SJSA1 (cell line): Measurements from ENCODE around the gene BTBD16. TPM values are rescaled to one million over a fixed set of nuclear protein-coding genes. Genes with fewer than 3 reads are reported as not detected.

Experiments
- DNase-seq, 2 experiments: peaks; one replicate each; pipeline ENCODE4 v3.0.0-alpha.2; 2015 to 2020; ENCODE audit warnings: low spot score in 2 of 2, low read depth in 1 of 2
- H3K27ac ChIP-seq: fragments of 250-450 bp; sonication (Bioruptor Pico); 2 replicates; pipeline ENCODE4 v1.5.1; 2020; ENCODE audit warnings: mild to moderate bottlenecking, moderate library complexity
- H3K27me3 ChIP-seq: fragments of 250-450 bp; sonication (Bioruptor Pico); replicated peaks from 2 replicates; pipeline ENCODE4 v1.5.1; 2020; ENCODE audit warnings: mild to moderate bottlenecking, moderate library complexity
- H3K36me3 ChIP-seq: fragments of 250-450 bp; sonication (Bioruptor Pico); 2 replicates; pipeline ENCODE4 v1.5.1; 2020; ENCODE audit warnings: mild to moderate bottlenecking
- H3K4me1 ChIP-seq: fragments of 250-450 bp; sonication (Bioruptor Pico); replicated peaks from 2 replicates; pipeline ENCODE4 v1.6.1; 2021; ENCODE audit warnings: mild to moderate bottlenecking
- H3K4me3 ChIP-seq: fragments of 250-450 bp; sonication (Bioruptor Pico); 2 replicates; pipeline ENCODE4 v1.5.1; 2020; ENCODE audit warnings: mild to moderate bottlenecking
- H3K9me3 ChIP-seq: fragments of 250-450 bp; sonication (Bioruptor Pico); replicated peaks from 2 replicates; pipeline ENCODE4 v1.5.1; 2020; ENCODE audit warnings: mild to moderate bottlenecking
- total RNA-seq: library from RNA; depleted of rRNA; stranded (reverse); fragments of >200 nt; shearing (Covaris generic); gene quantifications from 2 replicates; pipeline ENCODE4 v1.2.3, GENCODE V29; 2014

The BTBD16 gene
- total RNA-seq, 1 experiment from 2014 or later, result not detected

DNA sequence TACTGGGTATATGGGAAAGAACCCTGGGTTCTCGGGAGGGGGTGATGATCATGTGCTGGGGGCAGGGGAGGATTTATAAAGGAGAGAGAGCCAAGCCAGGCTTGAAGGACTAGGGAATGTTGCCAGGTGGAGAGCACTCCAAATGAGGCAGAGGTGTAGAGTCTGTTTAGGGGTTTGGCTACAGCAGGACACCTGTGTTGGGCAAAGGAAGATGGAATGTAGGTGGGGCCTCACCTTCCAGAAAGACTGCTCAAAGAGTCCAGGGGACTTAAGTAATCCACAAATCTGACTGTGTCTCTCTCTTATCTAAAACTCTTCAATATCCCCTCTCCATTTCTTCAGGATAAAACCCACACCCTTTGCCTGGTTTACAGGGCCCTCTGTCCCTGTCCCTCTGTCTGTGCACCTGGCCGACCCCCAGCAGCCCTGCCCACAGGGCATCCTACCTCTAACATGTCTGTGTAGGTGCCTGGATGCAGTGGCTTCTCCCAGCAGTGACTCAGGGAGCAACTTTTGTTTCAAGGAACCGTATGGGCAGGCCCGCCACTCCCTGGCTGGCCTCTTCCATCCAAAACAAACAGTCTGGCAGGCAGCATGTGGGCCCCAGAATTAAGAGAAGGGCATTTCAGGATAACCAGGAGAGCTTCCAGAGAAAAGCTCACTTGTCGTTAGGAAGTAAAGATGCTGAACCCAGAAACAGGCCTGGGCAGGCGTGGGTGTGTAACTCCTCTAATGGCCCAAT, 92.8 kb downstream of the BTBD16 start:
- Histone ChIP-seq H3K36me3 (no peaks in the 10 kb centered on the region), H3K4me3 (no peak overlapping the region), H3K27me3 (no peaks in the 10 kb centered on the region), H3K4me1 (no peaks in the 10 kb centered on the region), H3K9me3 (no peaks in the 10 kb centered on the region), H3K27ac (no peak overlapping the region)
- peak in 1 of 2 experiments; percentile 10 for DNase-seq

GRCh38 chr10:122368502-122369254, 97.6 kb downstream of the BTBD16 start:
- peaks cover 4% of the 10 kb centered on the region; the same call in 1 of the 2 replicates for H3K4me1 ChIP-seq
- H3K4me3 ChIP-seq, result no peak overlapping the region
- H3K36me3 ChIP-seq, result no peaks in the 10 kb centered on the region
- no peaks in the 10 kb centered on the region for H3K27me3 ChIP-seq
- no peak overlapping the region for H3K27ac ChIP-seq
- no peaks in the 10 kb centered on the region for H3K9me3 ChIP-seq
- no peak for DNase-seq

DNA sequence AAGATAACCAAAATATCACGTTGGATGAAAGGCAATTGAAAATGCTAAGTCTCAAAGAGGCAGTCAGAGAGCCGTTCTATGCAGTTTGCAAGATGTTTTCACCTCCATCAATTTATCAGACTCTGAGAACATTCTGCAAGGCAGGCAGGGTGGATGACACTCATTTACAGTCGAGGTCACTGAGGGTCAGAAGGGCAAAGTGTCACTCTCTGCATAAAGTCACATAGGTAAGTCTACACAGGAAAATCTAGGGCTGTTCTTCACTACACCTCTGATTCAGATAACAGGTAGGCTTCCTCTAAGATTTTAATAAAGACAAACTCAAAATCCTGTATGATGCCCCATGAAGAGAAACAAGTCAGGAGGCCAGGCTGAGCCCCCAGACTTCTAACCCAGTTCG, 102.0 kb downstream of the BTBD16 start:
- H3K9me3 ChIP-seq, result no peaks in the 10 kb centered on the region
- peaks cover 5% of the 10 kb centered on the region for H3K36me3 ChIP-seq
- H3K4me3 ChIP-seq, result no peak overlapping the region
- peaks cover 9% of the 10 kb centered on the region for H3K4me1 ChIP-seq
- no peak for DNase-seq
- no peak overlapping the region for H3K27ac ChIP-seq
- H3K27me3 ChIP-seq, result no peaks in the 10 kb centered on the region

DNA sequence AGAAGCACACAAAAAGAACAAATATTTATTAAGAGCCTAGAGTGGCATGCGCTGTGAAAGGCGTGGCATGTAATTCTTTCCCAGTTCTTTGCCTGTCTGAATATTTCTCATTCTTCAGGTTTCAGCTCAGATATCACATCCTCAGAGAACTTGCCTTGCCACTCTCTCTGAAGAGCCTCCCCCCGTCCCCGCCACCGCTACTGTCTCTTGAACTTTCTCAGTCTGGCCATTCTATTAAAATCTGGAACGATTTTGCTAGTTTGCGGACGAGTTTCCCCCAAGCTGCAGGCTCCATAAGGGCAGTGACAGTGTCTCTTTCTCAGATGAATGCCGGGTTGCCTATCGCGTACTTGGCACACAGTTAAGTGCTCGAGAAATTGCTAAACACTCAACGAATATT, 102.6 kb downstream of the BTBD16 start:
- Histone ChIP-seq H3K27me3 (no peaks in the 10 kb centered on the region), H3K4me1 (peaks cover 9% of the 10 kb centered on the region), H3K27ac (no peak overlapping the region), H3K4me3 (peak overlapping the region; percentile 91), H3K9me3 (no peaks in the 10 kb centered on the region), H3K36me3 (peaks cover 5% of the 10 kb centered on the region)
- peak in 1 of 2 experiments; percentile 33 for DNase-seq

DNA sequence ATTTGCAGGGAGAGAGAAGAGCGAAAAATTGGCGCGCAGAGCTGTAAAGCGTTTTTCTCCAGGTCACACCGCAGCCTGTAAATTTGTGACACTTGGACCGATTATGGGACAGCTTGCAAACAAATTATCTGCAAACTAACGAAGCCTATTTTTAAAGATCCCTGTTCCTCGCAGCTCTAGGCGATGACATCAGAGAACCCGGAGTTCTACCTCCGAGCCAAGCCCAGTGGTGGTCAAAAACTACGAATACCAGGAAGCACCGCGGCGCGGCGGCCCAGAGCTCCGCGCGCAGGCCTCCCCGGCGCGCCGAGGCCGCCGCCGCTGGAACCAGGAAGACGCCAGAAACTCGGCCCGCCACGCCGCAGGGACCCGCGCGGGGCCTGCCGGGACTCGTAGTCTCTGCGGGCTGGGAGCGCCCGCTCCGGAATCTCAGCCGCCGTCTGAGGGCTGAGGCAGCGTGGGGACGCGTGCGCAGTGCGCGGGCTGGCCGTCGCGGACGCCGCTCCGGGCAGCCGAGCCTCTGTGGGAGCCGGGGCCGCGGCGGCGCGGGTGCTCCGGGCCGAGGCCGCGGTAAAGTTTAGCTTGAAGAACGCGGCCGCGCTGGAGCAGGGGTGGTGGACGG, 103.3 kb downstream of the BTBD16 start, which contains the start of gene PLEKHA1:
Gene PLEKHA1 (plus strand): TSS at position 472 of the 622 bp plus-strand sequence. CDS start 18,493 bp downstream, outside the sequence.
- H3K27me3 ChIP-seq, result no peaks in the 10 kb centered on the region
- peak; percentile 88 to 95 for DNase-seq
- peak within 1 kb of the TSS; percentile 43 for H3K27ac ChIP-seq

GRCh38 chr10:122374859-122375678, 104.0 kb downstream of the BTBD16 start:
- H3K27ac ChIP-seq, result peak overlapping the region; percentile 43
- H3K9me3 ChIP-seq, result no peaks in the 10 kb centered on the region
- no peaks in the 10 kb centered on the region for H3K27me3 ChIP-seq
- DNase-seq, result peak; percentile 59 to 74
- H3K4me3 ChIP-seq, result peak overlapping the region; percentile 91
- peaks cover 9% of the 10 kb centered on the region for H3K4me1 ChIP-seq
- H3K36me3 ChIP-seq, result peaks cover 5% of the 10 kb centered on the region

More for the DNA sequence above, 103.3 kb downstream of the BTBD16 start, which contains the start of gene PLEKHA1:
- Histone ChIP-seq H3K4me3 (peak within 1 kb of the TSS; percentile 91), H3K36me3 (peaks cover 5% of the 10 kb centered on the region), H3K4me1 (peaks cover 9% of the 10 kb centered on the region), H3K9me3 (no peaks in the 10 kb centered on the region)

DNA sequence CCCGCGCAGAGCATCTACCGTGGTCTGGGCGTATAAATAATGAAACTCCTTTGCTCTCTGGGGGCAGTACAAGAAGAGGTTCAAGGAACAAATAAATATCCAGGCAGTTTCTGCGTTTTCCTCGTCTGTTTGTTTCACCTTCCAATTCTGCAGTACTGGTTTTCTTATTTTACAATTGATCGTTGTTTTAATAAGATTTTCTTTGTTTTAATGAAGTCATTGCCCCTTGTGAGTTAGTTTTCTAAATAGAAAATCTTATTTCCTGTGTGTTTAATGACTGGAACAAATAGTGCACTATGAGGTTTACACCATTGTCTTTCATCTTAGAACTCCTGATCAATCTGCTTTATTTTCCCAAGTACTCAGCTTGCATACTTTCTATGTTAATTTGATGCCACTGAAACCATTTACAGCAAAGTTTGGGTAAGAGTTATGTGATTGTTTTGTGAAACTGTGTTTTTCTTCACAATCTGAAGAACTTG, 104.6 kb downstream of the BTBD16 start:
- Histone ChIP-seq H3K4me3 (peak overlapping the region; percentile 91), H3K27me3 (no peaks in the 10 kb centered on the region), H3K27ac (no peak overlapping the region), H3K36me3 (peaks cover 5% of the 10 kb centered on the region), H3K4me1 (peaks cover 9% of the 10 kb centered on the region), H3K9me3 (no peaks in the 10 kb centered on the region)
- DNase-seq, result no peak

DNA sequence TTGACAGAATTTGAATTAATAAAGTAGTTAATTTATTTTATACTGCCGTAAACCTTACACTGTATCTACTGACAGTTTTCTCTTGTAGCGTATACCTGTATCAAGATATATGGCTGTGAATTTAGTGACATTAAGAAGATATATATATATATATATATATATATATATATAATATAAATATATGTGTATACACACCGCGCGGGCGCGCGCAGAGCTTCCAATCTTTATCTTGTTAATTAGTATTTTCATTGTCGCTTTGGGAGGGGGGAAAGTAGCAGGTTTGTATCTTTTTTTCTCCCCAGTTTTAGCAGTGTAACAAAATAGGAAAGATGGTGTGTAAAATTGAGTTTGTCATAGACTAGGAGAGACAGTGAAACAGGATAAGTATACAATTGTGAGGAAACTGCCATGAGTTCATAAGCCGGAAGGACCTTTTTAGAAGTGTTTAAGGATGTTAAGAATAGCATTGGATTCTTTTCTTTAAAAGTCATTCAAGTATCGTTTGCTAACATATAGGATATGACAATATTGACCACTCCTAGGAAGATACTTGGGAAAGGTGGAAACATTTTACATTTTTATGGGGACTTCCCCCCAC, 105.4 kb downstream of the BTBD16 start:
- H3K27me3 ChIP-seq, result no peaks in the 10 kb centered on the region
- DNase-seq, result no peak

DNA sequence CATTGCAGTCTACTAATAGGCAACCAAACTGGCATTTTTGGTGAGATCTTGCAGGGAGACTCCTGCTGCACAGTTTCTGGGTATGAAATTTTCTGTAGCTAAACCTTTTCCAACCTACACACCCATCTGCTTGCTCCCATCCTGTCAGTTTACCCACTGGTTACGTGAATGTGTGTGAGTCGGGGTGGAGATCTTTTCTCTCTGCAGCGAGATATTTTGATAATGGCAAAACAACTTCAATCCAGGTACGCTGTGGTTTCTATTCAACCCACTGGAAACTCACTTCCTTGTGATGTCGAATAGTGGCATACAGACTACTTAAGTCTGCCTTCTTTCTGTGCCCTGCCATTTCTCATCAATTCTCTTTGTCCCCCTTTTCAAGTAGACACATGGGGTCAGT, 107.9 kb downstream of the BTBD16 start:
- Histone ChIP-seq H3K27me3 (no peaks in the 10 kb centered on the region), H3K4me1 (peaks cover under 1% of the 10 kb centered on the region), H3K27ac (no peak overlapping the region), H3K4me3 (no peak overlapping the region), H3K9me3 (no peaks in the 10 kb centered on the region), H3K36me3 (peaks cover 5% of the 10 kb centered on the region)
- DNase-seq, result no peak

More for the DNA sequence above, 105.4 kb downstream of the BTBD16 start:
- Histone ChIP-seq H3K4me1 (peaks cover 9% of the 10 kb centered on the region), H3K36me3 (peaks cover 5% of the 10 kb centered on the region), H3K4me3 (no peak overlapping the region), H3K9me3 (no peaks in the 10 kb centered on the region), H3K27ac (no peak overlapping the region)

- H3K27ac ChIP-seq, result no peak overlapping the region
These were observed 108.4 kb downstream of the BTBD16 start for GRCh38 chr10:122379537-122379936.

GRCh38 chr10:122380703-122381102, 109.6 kb downstream of the BTBD16 start:
- DNase-seq, result no peak
- H3K36me3 ChIP-seq, result no peaks in the 10 kb centered on the region
- H3K4me3 ChIP-seq, result no peak overlapping the region
- H3K9me3 ChIP-seq, result no peaks in the 10 kb centered on the region
- H3K27me3 ChIP-seq, result no peaks in the 10 kb centered on the region
- 0 out of 2 replicates have a peak, but pooled peaks cover under 1% of the 10 kb centered on the region for H3K4me1 ChIP-seq
- H3K27ac ChIP-seq, result no peak overlapping the region

More at GRCh38 chr10:122379537-122379936, 108.4 kb downstream of the BTBD16 start:
- Histone ChIP-seq H3K9me3 (no peaks in the 10 kb centered on the region), H3K4me1 (no peaks in the 10 kb centered on the region), H3K4me3 (no peak overlapping the region), H3K27me3 (no peaks in the 10 kb centered on the region), H3K36me3 (peaks cover 5% of the 10 kb centered on the region)
- no peak for DNase-seq

GRCh38 chr10:122381680-122382079, 110.6 kb downstream of the BTBD16 start:
- no peaks in the 10 kb centered on the region for H3K9me3 ChIP-seq
- DNase-seq, result no peak
- no peaks in the 10 kb centered on the region for H3K27me3 ChIP-seq
- no peak overlapping the region for H3K27ac ChIP-seq
- no peaks in the 10 kb centered on the region for H3K36me3 ChIP-seq
- 0 out of 2 replicates have a peak, but pooled peaks cover 4% of the 10 kb centered on the region for H3K4me1 ChIP-seq
- no peak overlapping the region for H3K4me3 ChIP-seq
